Measurements from ENCODE around the gene CEBPG. TPM values are rescaled to one million over a fixed set of nuclear protein-coding genes. Genes with fewer than 3 reads are reported as not detected.

CEBPG gene
- total RNA-seq, 1 experiment from 2014 or later, result 41.5 TPM

GRCh38 chr19:33365691-33366090, 7.8 kb upstream of the CEBPG start:
- no TSS peak for BruUV-seq (replicated peaks)
- H3K4me3 ChIP-seq (ENCODE audit: low read depth in 2 of 2, low read length in 2 of 2), result no peak overlapping the region
- DNase-seq (ENCODE audit: low read depth, low spot score) (no peak), ATAC-seq (no peak)
- no peaks in the 10 kb centered on the region for H3K36me3 ChIP-seq (ENCODE audit: control insufficient read depth, insufficient read depth, low read length)
- peaks cover 8% of the 10 kb centered on the region for H3K27me3 ChIP-seq (ENCODE audit: control insufficient read depth, insufficient read depth, low read length)
- in situ Hi-C loops (cut with HindIII; ENCODE audit: low pct_unique_long_range_greater_than_20kb, low sequenced_read_pairs) (no loop called here), intact Hi-C loops (cut with micrococcal nuclease; ENCODE audit: unreplicated experiment) (no loop called here)
- H3K27ac ChIP-seq (ENCODE audit: low read length), result no peak overlapping the region
- H3K4me1 ChIP-seq (ENCODE audit: control insufficient read depth, insufficient read depth, low read length), result no peaks in the 10 kb centered on the region
- ChIA-PET CTCF (no interaction called here), POLR2A (no interaction called here)
- no peak for TF ChIP-seq REST (IDR thresholded peaks at IDR 0.05; ENCODE audit: insufficient read depth in 1 of 2, low read depth in 2 of 2, low read length in 1 of 2)
- no peaks in the 10 kb centered on the region for H3K9me3 ChIP-seq (ENCODE audit: control insufficient read depth, insufficient read depth, low read depth, low read length)

- no TSS peak for BruUV-seq (replicated peaks)
- in situ Hi-C loops (cut with HindIII; ENCODE audit: low pct_unique_long_range_greater_than_20kb, low sequenced_read_pairs), result no loop called here
Measured at GRCh38 chr19:33366127-33366526, 7.4 kb upstream of the CEBPG start.

More at GRCh38 chr19:33366127-33366526, 7.4 kb upstream of the CEBPG start:
- Histone ChIP-seq H3K4me3 (ENCODE audit: low read depth in 2 of 2, low read length in 2 of 2) (no peak overlapping the region), H3K4me1 (ENCODE audit: control insufficient read depth, insufficient read depth, low read length) (no peaks in the 10 kb centered on the region), H3K9me3 (ENCODE audit: control insufficient read depth, insufficient read depth, low read depth, low read length) (no peaks in the 10 kb centered on the region), H3K27me3 (ENCODE audit: control insufficient read depth, insufficient read depth, low read length) (peaks cover 8% of the 10 kb centered on the region), H3K36me3 (ENCODE audit: control insufficient read depth, insufficient read depth, low read length) (no peaks in the 10 kb centered on the region), H3K27ac (ENCODE audit: low read length) (no peak overlapping the region)
- ChIA-PET CTCF (no interaction called here), POLR2A (no interaction called here)
- DNase-seq (ENCODE audit: low read depth, low spot score), result no peak
- ATAC-seq, result no peak
- no peak for TF ChIP-seq CTCF (IDR thresholded peaks at IDR 0.05)
- no peak for TF ChIP-seq SIN3A (IDR thresholded peaks at IDR 0.05; ENCODE audit: borderline replicate concordance, insufficient read depth, low read depth, low read length)
- no peak for TF ChIP-seq TCF7L2 (IDR thresholded peaks at IDR 0.05; ENCODE audit: low read depth, low read length)
- no peak for TF ChIP-seq REST (IDR thresholded peaks at IDR 0.05; ENCODE audit: insufficient read depth in 1 of 2, low read depth in 2 of 2, low read length in 1 of 2)
- no peak for TF ChIP-seq POLR2AphosphoS5 (IDR thresholded peaks at IDR 0.05; ENCODE audit: low read depth, low read length)
- intact Hi-C loops (cut with micrococcal nuclease; ENCODE audit: unreplicated experiment), result no loop called here

Measured in Panc1 (cell line).